Lung (tissue), 12 donors: ENCODE measurements around the gene COMMD1. TPM values are rescaled to one million over a fixed set of nuclear protein-coding genes. Genes with fewer than 3 reads are reported as not detected.

Source experiments
- ATAC-seq: fragments of 200-7000 bp; cut with Tn5 transposase; one replicate; pipeline ENCODE4 v1.9.1; 2020; ENCODE audit warnings: moderate number of reproducible peaks; ENCODE audit not compliant: insufficient read depth, low FRiP score
- DNase-seq, 3 donors: peaks; one replicate each; pipeline ENCODE4 v3.0.0-alpha.2; 2013 to 2017
- H3K27ac ChIP-seq, 2 donors: one replicate each; pipeline ENCODE4 v1.5.1; 2013; ENCODE audit warnings: mild to moderate bottlenecking in 2 of 2, moderate library complexity in 2 of 2, control low read depth in 1 of 2, inconsistent platforms in 1 of 2, low read depth in 1 of 2, low read length in 1 of 2
- H3K27me3 ChIP-seq, 3 donors: one replicate each; pipeline ENCODE4 v1.5.1; 2013; ENCODE audit warnings: low read length in 2 of 3; ENCODE audit not compliant: control insufficient read depth in 3 of 3, insufficient read depth in 3 of 3
- H3K36me3 ChIP-seq, 4 donors: one replicate each; pipeline ENCODE4 v1.5.1; 2013; ENCODE audit warnings: low read length in 4 of 4, mild to moderate bottlenecking in 1 of 4, moderate library complexity in 1 of 4; ENCODE audit not compliant: control insufficient read depth in 4 of 4, insufficient read depth in 4 of 4
- H3K4me1 ChIP-seq, 5 donors: one replicate each; pipeline ENCODE4 v1.5.1; 2013; ENCODE audit warnings: low read length in 5 of 5, mild to moderate bottlenecking in 2 of 5, moderate library complexity in 1 of 5; ENCODE audit not compliant: control insufficient read depth in 5 of 5, insufficient read depth in 5 of 5
- H3K4me3 ChIP-seq: one replicate; pipeline ENCODE4 v1.5.1; 2013; ENCODE audit warnings: mild to moderate bottlenecking, control low read depth, moderate library complexity
- H3K9ac ChIP-seq, 2 donors: one replicate each; pipeline ENCODE4 v1.5.1; 2013; ENCODE audit warnings: low read length in 2 of 2, control low read depth in 1 of 2; ENCODE audit not compliant: insufficient read depth in 1 of 2
- H3K9me3 ChIP-seq, 4 donors: one replicate each; pipeline ENCODE4 v1.5.1; 2013; ENCODE audit warnings: low read length in 3 of 4, mild to moderate bottlenecking in 1 of 4, moderate library complexity in 1 of 4; ENCODE audit not compliant: control insufficient read depth in 4 of 4, insufficient read depth in 3 of 4
- WGBS, 2 donors: extraction: QIAGEN DNeasy Blood & Tissue Kit; methylation state at CpG; one replicate each; pipeline ENCODE4 v1.1.7; 2013; 5-methylcytosine and 5-hydroxymethylcytosine counted together
- polyA plus RNA-seq, 2 donors: library from polyadenylated mRNA; stranded (reverse); fragments of 200-250 nt; gene quantifications; one replicate each; pipeline ENCODE4 v1.2.1, GENCODE V29; 2013
- total RNA-seq, 2 donors: library from RNA; depleted of rRNA in 1 of 2; stranded (reverse); fragments of >200 nt in 1 of 2; gene quantifications; one replicate each; pipeline ENCODE4 v1.2.1, GENCODE V29; 2014 to 2021
- TF ChIP-seq, protein P1 (sequence below): IDR thresholded peaks from 2 replicates; pipeline ENCODE4 v1.5.1; 2012; ENCODE audit warnings: mild to moderate bottlenecking; ENCODE audit errors: control extremely low read depth, extremely low read depth
- donor health status: control.
- donor health status: control.
- donor health status: Bipolar disorder and iron deficiency.
- donor health status: healthy.
- donor health status: DM: yes; HTN: yes; CAD: no.

COMMD1 gene
- total and polyA plus RNA-seq, 4 donors = 31.0 to 41.7 (median 35.2) TPM

DNA sequence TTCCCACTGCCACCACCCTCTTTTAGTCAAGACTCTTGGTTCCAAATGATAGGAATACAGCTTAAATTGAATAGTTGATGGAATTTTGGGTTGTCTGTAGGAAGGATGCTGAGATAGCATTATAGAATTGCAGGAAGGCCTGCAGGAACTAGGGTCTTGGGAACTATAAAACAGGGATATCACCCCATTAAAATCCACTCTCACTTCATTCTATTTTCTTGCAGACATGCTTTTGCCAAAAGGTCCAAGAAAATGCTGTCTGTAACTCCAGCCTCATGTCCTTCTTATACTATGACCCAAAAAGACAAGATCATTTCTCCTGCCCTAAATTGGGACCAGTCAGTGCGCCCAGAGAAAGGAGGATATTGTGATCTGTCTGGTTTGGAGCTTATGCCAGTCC, 89.1 kb downstream of the COMMD1 start:
- 88 to 96% methylated on average over 1 of the region's 1 CpG for WGBS, 2 donors
- peak in 2 of 3 donors; percentile 70 to 85 for DNase-seq
- no peak overlapping the region for H3K27ac ChIP-seq
- H3K9me3 ChIP-seq = no peaks in the 10 kb centered on the region
- H3K36me3 ChIP-seq = no peaks in the 10 kb centered on the region
- peaks cover 0 to 41% (median 5%) of the 10 kb centered on the region in 5 donors for H3K4me1 ChIP-seq
- H3K4me3 ChIP-seq = no peak overlapping the region
- ATAC-seq = no peak
- no peaks in the 10 kb centered on the region for H3K27me3 ChIP-seq
- TF ChIP-seq, protein P1, sequence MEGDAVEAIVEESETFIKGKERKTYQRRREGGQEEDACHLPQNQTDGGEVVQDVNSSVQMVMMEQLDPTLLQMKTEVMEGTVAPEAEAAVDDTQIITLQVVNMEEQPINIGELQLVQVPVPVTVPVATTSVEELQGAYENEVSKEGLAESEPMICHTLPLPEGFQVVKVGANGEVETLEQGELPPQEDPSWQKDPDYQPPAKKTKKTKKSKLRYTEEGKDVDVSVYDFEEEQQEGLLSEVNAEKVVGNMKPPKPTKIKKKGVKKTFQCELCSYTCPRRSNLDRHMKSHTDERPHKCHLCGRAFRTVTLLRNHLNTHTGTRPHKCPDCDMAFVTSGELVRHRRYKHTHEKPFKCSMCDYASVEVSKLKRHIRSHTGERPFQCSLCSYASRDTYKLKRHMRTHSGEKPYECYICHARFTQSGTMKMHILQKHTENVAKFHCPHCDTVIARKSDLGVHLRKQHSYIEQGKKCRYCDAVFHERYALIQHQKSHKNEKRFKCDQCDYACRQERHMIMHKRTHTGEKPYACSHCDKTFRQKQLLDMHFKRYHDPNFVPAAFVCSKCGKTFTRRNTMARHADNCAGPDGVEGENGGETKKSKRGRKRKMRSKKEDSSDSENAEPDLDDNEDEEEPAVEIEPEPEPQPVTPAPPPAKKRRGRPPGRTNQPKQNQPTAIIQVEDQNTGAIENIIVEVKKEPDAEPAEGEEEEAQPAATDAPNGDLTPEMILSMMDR = no peak
- H3K9ac ChIP-seq = no peak overlapping the region

DNA sequence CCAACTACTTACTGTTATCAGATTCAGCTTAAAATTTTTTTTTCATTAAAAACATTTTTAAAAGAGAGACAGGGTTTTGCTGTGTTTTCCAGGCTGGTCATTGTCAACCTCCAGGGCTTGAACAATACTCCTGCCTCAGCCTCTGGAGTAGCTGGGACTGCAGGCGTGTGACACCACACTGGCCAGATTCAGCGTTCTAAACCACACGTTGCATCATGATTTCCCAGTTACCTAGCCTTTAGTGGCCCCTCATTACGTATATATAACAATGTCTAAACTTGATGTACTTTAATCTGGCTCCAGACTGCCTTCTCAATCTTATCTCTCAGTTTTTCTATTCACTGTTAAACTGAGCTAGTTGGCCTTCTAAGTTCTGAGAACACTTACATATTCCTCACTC, 89.6 kb downstream of the COMMD1 start:
- H3K9ac ChIP-seq = no peak overlapping the region
- TF ChIP-seq, protein P1 = no peak
- H3K9me3 ChIP-seq = no peaks in the 10 kb centered on the region
- H3K4me1 ChIP-seq = peaks cover 0 to 41% (median 5%) of the 10 kb centered on the region in 5 donors
- no peaks in the 10 kb centered on the region for H3K36me3 ChIP-seq
- ATAC-seq = no peak
- no peaks in the 10 kb centered on the region for H3K27me3 ChIP-seq
- no peak overlapping the region for H3K4me3 ChIP-seq
- DNase-seq = peak in 1 of 3 donors; percentile 16
- H3K27ac ChIP-seq = no peak overlapping the region
- WGBS, 2 donors = 31 to 62% methylated on average over 4 of the region's 4 CpGs

GRCh38 chr2:61995515-61995914, 90.0 kb downstream of the COMMD1 start:
- H3K4me3 ChIP-seq = no peak overlapping the region
- no peaks in the 10 kb centered on the region for H3K27me3 ChIP-seq
- no peaks in the 10 kb centered on the region for H3K36me3 ChIP-seq
- H3K9me3 ChIP-seq = no peaks in the 10 kb centered on the region
- peaks cover 0 to 41% (median 5%) of the 10 kb centered on the region in 5 donors for H3K4me1 ChIP-seq
- ATAC-seq (no peak), DNase-seq (no peak)
- TF ChIP-seq, protein P1 = no peak
- no peak overlapping the region for H3K9ac ChIP-seq
- WGBS, 2 donors = 67 to 76% methylated on average over 2 of the region's 2 CpGs
- no peak overlapping the region for H3K27ac ChIP-seq

DNA sequence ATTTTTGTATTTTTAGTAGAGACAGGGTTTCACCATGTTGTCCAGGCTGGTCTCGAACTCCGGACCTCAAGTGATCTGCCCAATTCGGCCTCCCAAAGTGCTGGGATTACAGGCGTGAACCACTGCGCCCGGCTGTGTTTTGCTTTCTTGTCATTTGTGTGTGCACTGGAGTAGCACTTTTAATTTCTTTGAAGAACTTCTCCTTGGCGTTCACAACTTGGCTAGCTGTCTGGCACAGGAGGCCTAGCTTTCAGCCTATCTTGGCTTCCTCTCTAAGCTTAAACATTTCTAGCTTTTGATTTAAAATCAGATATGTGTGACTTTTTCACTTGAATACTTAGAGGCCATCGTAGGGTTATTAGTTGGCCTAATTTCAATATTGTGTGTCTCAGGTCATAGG, 93.0 kb downstream of the COMMD1 start:
- 87 to 88% methylated on average over 8 of the region's 8 CpGs for WGBS, 2 donors
- Histone ChIP-seq H3K36me3 (peaks cover 0 to 2% (median 0%) of the 10 kb centered on the region in 4 donors), H3K27me3 (no peaks in the 10 kb centered on the region), H3K9ac (no peak overlapping the region), H3K9me3 (no peaks in the 10 kb centered on the region), H3K4me3 (no peak overlapping the region), H3K27ac (no peak overlapping the region), H3K4me1 (peaks cover 0 to 45% (median 5%) of the 10 kb centered on the region in 5 donors)
- no peak for ATAC-seq
- DNase-seq = peak in 1 of 3 donors; percentile 44
- TF ChIP-seq, protein P1 = no peak
